HG03469 (cell line): ENCODE results near the gene FAM72A.
"Not testable (repeated sequence)": the region's sequence is repeated elsewhere in the genome, so short reads cannot be mapped to it uniquely, and the experiment has no call there.

ENCODE experiments used
- ATAC-seq: cut with Tn5 transposase; IDR thresholded peaks from one replicate; pipeline ENCODE4 v1.9.1; 2021; ENCODE audit warnings: mild to moderate bottlenecking, moderate library complexity, moderate number of reproducible peaks; ENCODE audit not compliant: unreplicated experiment

Gene FAM72A

GRCh38 chr1:206202789-206203363, at the start of gene FAM72A:
FAM72A (minus strand) TSS chr1:206202839; CDS start chr1:206202025, 814 bp downstream.
- ATAC-seq = peak; percentile 83

- not testable (repeated sequence) for ATAC-seq
Observed at GRCh38 chr1:206250953-206251681, 48.5 kb upstream of the FAM72A start.

GRCh38 chr1:206246129-206246886, 43.7 kb upstream of the FAM72A start:
- not testable (repeated sequence) for ATAC-seq

GRCh38 chr1:206245479-206245878, 42.8 kb upstream of the FAM72A start:
- ATAC-seq = not testable (repeated sequence)

- ATAC-seq = peak; percentile 97
Observed at GRCh38 chr1:206243335-206243734, 40.7 kb upstream of the FAM72A start.

GRCh38 chr1:206240288-206240687, 37.6 kb upstream of the FAM72A start:
- ATAC-seq = not testable (repeated sequence)

- ATAC-seq = not testable (repeated sequence)
Observed at GRCh38 chr1:206235190-206235589, 32.6 kb upstream of the FAM72A start.

- ATAC-seq = not testable (repeated sequence)
Observed at GRCh38 chr1:206234189-206234916, 31.7 kb upstream of the FAM72A start.

- ATAC-seq = not testable (repeated sequence)
Observed at GRCh38 chr1:206232970-206233645, 30.5 kb upstream of the FAM72A start.

- not testable (repeated sequence) for ATAC-seq
Observed at GRCh38 chr1:206231989-206232388, 29.4 kb upstream of the FAM72A start.

- ATAC-seq = not testable (repeated sequence)
Observed at GRCh38 chr1:206229286-206229685, 26.6 kb upstream of the FAM72A start.

- not testable (repeated sequence) for ATAC-seq
Observed at GRCh38 chr1:206226886-206227285, 24.2 kb upstream of the FAM72A start.

- ATAC-seq = not testable (repeated sequence)
Observed at GRCh38 chr1:206225386-206225785, 22.7 kb upstream of the FAM72A start.

- ATAC-seq = not testable (repeated sequence)
Observed at GRCh38 chr1:206224190-206224776, 21.6 kb upstream of the FAM72A start.

GRCh38 chr1:206221585-206221984, 18.9 kb upstream of the FAM72A start:
- ATAC-seq = not testable (repeated sequence)

GRCh38 chr1:206220332-206221000, 17.8 kb upstream of the FAM72A start:
- not testable (repeated sequence) for ATAC-seq

- ATAC-seq = not testable (repeated sequence)
Observed at GRCh38 chr1:206219514-206220331, 17.1 kb upstream of the FAM72A start.

GRCh38 chr1:206218765-206219164, 16.1 kb upstream of the FAM72A start:
- ATAC-seq = not testable (repeated sequence)
